Panc1 (cell line): ENCODE data around the gene PTPRK.

Source experiments
- POLR2AphosphoS5 ChIP-seq: IDR thresholded peaks from 2 replicates; pipeline ENCODE4 v1.6.1; 2012; ENCODE audit warnings: mild to moderate bottlenecking, low read depth, low read length, moderate library complexity
- SIN3A ChIP-seq: IDR thresholded peaks from 2 replicates; pipeline ENCODE4 v1.6.1; 2012; ENCODE audit warnings: low read depth, mild to moderate bottlenecking, low read length, moderate library complexity, borderline replicate concordance; ENCODE audit not compliant: insufficient read depth
- TCF7L2 ChIP-seq: IDR thresholded peaks from 2 replicates; pipeline ENCODE4 v1.6.1; 2011; ENCODE audit warnings: mild to moderate bottlenecking, low read depth, low read length, inconsistent platforms
- TF ChIP-seq, protein P1 (sequence below): fragments of 450-650 bp; IDR thresholded peaks from 2 replicates; pipeline ENCODE4 v1.5.1; 2017; ENCODE audit warnings: mild to moderate bottlenecking

DNA sequence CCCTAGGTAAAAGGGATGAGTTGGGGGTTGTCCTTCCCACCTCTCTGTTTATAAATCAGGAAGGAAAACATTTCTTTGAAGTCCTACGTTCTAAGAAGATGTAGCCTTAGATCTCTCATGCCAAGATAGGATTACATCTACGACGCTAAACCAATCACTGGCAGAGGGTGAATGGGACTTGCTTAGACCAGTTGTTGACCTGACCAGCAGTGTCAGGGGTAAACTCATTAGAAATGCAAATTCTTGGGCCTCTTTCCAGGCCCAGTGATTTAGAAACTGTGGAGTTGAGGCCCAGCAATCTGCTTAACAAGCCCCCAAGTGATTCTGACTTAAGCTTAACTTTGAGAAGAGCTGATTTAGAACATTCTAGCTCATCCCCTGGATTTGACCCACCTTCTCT is 472.4 kb downstream of the PTPRK start:
- no peak for TF ChIP-seq POLR2AphosphoS5
- TF ChIP-seq, protein P1, sequence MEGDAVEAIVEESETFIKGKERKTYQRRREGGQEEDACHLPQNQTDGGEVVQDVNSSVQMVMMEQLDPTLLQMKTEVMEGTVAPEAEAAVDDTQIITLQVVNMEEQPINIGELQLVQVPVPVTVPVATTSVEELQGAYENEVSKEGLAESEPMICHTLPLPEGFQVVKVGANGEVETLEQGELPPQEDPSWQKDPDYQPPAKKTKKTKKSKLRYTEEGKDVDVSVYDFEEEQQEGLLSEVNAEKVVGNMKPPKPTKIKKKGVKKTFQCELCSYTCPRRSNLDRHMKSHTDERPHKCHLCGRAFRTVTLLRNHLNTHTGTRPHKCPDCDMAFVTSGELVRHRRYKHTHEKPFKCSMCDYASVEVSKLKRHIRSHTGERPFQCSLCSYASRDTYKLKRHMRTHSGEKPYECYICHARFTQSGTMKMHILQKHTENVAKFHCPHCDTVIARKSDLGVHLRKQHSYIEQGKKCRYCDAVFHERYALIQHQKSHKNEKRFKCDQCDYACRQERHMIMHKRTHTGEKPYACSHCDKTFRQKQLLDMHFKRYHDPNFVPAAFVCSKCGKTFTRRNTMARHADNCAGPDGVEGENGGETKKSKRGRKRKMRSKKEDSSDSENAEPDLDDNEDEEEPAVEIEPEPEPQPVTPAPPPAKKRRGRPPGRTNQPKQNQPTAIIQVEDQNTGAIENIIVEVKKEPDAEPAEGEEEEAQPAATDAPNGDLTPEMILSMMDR: no peak
- no peak for TF ChIP-seq TCF7L2
- no peak for TF ChIP-seq SIN3A
